Body of pancreas (tissue), 4 donors: ENCODE measurements around the gene REV3L.

Experiments
- POLR2A ChIP-seq, 3 donors: fragments of 450-650 bp; IDR thresholded peaks; one replicate each; pipeline ENCODE4 v1.6.1; 2016; ENCODE audit warnings: antibody characterized with exemption in 3 of 3, mild to moderate bottlenecking in 2 of 3
- TF ChIP-seq, protein P1 (sequence below), 7 experiments: fragments of 450-650 bp in 4 of 7; fragments of 200-600 bp in 3 of 7; sonication (generic) in 3 of 7; IDR thresholded peaks; one replicate each; pipeline ENCODE4 v1.5.1; 2016 to 2019; ENCODE audit warnings: antibody characterized with exemption in 7 of 7

DNA sequence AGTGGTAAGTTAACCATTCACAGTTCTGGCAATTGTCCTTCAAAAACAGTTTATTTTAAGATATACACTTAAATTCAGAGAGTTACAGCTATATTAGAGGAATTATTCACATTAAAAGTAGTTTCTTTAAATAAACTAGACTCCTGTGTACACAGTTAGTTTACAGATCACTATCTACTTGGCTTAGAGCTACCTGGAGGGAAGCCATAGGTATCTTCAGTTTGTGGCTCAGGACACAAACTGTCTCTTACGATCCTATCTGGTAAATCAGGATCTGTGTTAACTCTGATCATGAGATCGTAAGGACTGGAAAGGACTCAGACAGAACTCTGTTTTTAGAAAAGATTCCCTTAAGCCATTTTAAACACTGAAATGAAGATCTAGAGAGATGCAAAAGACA, 160.9 kb downstream of the REV3L start:
- no peak for TF ChIP-seq POLR2A (IDR thresholded peaks at IDR 0.05)
- TF ChIP-seq, protein P1, sequence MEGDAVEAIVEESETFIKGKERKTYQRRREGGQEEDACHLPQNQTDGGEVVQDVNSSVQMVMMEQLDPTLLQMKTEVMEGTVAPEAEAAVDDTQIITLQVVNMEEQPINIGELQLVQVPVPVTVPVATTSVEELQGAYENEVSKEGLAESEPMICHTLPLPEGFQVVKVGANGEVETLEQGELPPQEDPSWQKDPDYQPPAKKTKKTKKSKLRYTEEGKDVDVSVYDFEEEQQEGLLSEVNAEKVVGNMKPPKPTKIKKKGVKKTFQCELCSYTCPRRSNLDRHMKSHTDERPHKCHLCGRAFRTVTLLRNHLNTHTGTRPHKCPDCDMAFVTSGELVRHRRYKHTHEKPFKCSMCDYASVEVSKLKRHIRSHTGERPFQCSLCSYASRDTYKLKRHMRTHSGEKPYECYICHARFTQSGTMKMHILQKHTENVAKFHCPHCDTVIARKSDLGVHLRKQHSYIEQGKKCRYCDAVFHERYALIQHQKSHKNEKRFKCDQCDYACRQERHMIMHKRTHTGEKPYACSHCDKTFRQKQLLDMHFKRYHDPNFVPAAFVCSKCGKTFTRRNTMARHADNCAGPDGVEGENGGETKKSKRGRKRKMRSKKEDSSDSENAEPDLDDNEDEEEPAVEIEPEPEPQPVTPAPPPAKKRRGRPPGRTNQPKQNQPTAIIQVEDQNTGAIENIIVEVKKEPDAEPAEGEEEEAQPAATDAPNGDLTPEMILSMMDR (IDR thresholded peaks at IDR 0.05): no peak
